Thyroid gland (tissue), 4 donors: ENCODE results near the gene VPS51. TPM values are rescaled to one million over a fixed set of nuclear protein-coding genes. Genes with fewer than 3 reads are reported as not detected.

Experiments
- DNase-seq, 2 donors: peaks; one replicate each; pipeline ENCODE4 v3.0.0-alpha.2; 2019
- H3K27ac ChIP-seq, 3 donors: fragments of 200-600 bp; sonication (generic); 1 replicate in 2 of 3; 2 replicates in 1 of 3; pipeline ENCODE4 v1.5.1; 2016 to 2019; ENCODE audit warnings: mild to moderate bottlenecking in 1 of 3, moderate library complexity in 1 of 3
- H3K27me3 ChIP-seq: fragments of 200-600 bp; sonication (generic); one replicate; pipeline ENCODE4 v1.5.1; 2019
- H3K36me3 ChIP-seq, 2 donors: fragments of 200-600 bp; sonication (generic); one replicate each; pipeline ENCODE4 v1.5.1; 2016 to 2019
- H3K4me1 ChIP-seq, 2 donors: fragments of 200-600 bp; sonication (generic); one replicate each; pipeline ENCODE4 v1.5.1; 2017 to 2019
- H3K4me3 ChIP-seq, 3 donors: fragments of 200-600 bp; sonication (generic); replicated peaks in 1 of 3; 1 replicate in 2 of 3; 2 replicates in 1 of 3; pipeline ENCODE4 v1.5.1; 2016; ENCODE audit warnings: mild to moderate bottlenecking in 1 of 3
- H3K9me3 ChIP-seq: fragments of 200-600 bp; sonication (generic); one replicate; pipeline ENCODE4 v1.5.1; 2017
- POLR2A ChIP-seq, 2 donors: fragments of 450-650 bp; IDR thresholded peaks; one replicate each; pipeline ENCODE4 v1.6.1; 2017; ENCODE audit warnings: antibody characterized with exemption in 2 of 2, mild to moderate bottlenecking in 2 of 2, moderate library complexity in 1 of 2
- WGBS, 2 donors: methylation state at CpG; one replicate each; pipeline ENCODE4 v1.1.5; 2017; 5-methylcytosine and 5-hydroxymethylcytosine counted together
- intact Hi-C: fragments of 100-400 bp; cut with DNase I; formaldehyde crosslinking; loops from one replicate; pipeline ENCODE4 v1.15.1; 2023
- total RNA-seq, 4 donors: library from RNA; depleted of rRNA; stranded (reverse); fragments of >200 nt; gene quantifications; one replicate each; pipeline ENCODE4 v1.2.3, GENCODE V29; 2016
- TF ChIP-seq, protein P1 (sequence below), 6 experiments: fragments of 200-600 bp in 3 of 6; fragments of 450-650 bp in 3 of 6; sonication (generic) in 3 of 6; IDR thresholded peaks; one replicate each; pipeline ENCODE4 v1.5.1; 2016 to 2019; ENCODE audit warnings: antibody characterized with exemption in 6 of 6, mild to moderate bottlenecking in 2 of 6, inconsistent platforms in 1 of 6, moderate library complexity in 1 of 6

VPS51 gene
- total RNA-seq, 4 donors from 2014 or later: 222 to 608 (median 469) TPM

DNA sequence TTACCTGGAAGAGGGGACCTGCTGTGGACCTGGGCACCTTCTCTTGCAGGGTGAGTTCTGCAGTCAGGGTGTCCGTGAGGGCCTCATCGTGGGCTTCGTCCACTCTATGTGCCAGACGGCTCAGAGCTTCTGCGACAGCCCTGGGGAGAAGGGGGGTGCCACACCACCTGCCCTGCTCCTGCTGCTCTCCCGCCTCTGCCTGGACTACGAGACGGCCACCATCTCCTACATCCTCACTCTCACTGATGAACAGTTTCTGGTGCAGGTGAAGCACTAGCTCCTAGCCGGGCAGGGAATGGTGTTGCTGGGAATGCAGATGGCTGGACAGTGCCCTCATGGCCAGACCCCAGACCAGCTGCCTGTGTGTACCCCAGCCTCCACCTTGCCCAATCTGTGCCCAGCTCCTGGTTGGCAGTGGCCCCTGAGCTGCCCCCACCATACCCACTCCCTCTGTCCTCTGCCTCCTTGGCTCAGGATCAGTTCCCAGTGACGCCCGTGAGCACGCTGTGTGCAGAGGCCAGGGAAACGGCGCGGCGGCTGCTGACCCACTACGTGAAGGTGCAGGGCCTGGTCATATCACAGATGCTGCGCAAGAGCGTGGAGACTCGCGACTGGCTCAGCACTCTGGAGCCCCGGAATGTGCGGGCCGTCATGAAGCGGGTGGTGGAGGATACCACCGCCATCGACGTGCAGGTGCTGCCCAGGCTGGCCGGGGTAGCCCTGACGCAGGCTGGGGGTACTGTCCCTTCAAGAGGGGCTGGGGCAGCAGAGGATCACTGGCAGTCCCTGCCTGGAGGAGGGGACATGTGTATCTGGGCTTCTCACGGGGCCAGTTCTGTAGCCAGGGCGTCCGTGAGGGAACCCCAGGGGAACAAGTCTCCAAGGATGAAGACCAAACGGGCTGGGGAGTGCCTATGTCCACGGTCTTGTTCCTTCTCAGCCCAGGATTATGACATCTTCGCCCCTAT lies 13.5 kb downstream of the VPS51 start:
- intact Hi-C loops: loop anchor here (5.0 to 10.0 kb wide), 3 partner anchors 73 to 195 kb away; partner anchors contain the start of genes ARL2, ATG2A and CAPN1
- TF ChIP-seq, protein P1, sequence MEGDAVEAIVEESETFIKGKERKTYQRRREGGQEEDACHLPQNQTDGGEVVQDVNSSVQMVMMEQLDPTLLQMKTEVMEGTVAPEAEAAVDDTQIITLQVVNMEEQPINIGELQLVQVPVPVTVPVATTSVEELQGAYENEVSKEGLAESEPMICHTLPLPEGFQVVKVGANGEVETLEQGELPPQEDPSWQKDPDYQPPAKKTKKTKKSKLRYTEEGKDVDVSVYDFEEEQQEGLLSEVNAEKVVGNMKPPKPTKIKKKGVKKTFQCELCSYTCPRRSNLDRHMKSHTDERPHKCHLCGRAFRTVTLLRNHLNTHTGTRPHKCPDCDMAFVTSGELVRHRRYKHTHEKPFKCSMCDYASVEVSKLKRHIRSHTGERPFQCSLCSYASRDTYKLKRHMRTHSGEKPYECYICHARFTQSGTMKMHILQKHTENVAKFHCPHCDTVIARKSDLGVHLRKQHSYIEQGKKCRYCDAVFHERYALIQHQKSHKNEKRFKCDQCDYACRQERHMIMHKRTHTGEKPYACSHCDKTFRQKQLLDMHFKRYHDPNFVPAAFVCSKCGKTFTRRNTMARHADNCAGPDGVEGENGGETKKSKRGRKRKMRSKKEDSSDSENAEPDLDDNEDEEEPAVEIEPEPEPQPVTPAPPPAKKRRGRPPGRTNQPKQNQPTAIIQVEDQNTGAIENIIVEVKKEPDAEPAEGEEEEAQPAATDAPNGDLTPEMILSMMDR (IDR thresholded peaks at IDR 0.05): no peak
- TF ChIP-seq POLR2A (IDR thresholded peaks at IDR 0.05): no peak
- no peak overlapping the region for H3K4me3 ChIP-seq
- WGBS, 2 donors: 89 to 90% methylated on average over 18 to 22 of the region's 36 CpGs
- no peak overlapping the region for H3K27ac ChIP-seq
- DNase-seq: no peak
- H3K36me3 ChIP-seq: peaks cover 14 to 26% of the 10 kb centered on the region in 2 donors
- H3K4me1 ChIP-seq: peaks cover 24 to 35% of the 10 kb centered on the region in 2 donors
- no peaks in the 10 kb centered on the region for H3K9me3 ChIP-seq
- no peaks in the 10 kb centered on the region for H3K27me3 ChIP-seq

DNA sequence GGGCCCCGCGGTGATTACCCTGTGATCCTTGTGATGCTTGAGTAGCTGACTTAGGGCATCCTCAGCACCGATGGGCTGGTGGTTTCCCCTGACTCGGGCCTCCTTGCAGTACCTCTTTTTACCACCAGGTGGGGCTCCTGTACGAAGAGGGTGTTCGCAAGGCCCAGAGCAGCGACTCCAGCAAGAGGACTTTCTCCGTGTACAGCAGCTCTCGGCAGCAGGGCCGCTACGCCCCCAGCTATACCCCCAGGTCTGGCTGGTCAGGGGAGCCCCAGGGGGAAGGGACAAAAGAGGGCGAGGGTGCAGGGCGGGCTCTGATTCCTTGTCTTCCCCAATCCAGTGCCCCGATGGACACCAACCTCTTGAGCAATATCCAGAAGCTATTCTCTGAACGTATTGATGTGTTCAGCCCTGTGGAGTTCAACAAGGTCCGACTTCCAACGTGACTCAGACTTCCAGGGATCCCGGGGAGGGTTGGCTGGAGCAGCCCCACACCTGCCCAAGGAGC lies 14.4 kb downstream of the VPS51 start:
- no peaks in the 10 kb centered on the region for H3K9me3 ChIP-seq
- H3K27ac ChIP-seq: no peak overlapping the region
- peaks cover 14 to 26% of the 10 kb centered on the region in 2 donors for H3K36me3 ChIP-seq
- intact Hi-C loops: loop anchor here (5.0 to 10.0 kb wide), 3 partner anchors 72 to 196 kb away; partner anchors contain the start of genes ARL2, ATG2A and CAPN1
- H3K4me1 ChIP-seq: peaks cover 24 to 29% of the 10 kb centered on the region in 2 donors
- H3K4me3 ChIP-seq: no peak overlapping the region
- 13 to 21% methylated on average over 9 to 18 of the region's 18 CpGs for WGBS, 2 donors
- peak; percentile 83 to 88 for DNase-seq
- no peaks in the 10 kb centered on the region for H3K27me3 ChIP-seq
- TF ChIP-seq POLR2A (IDR thresholded peaks at IDR 0.05): no peak
- TF ChIP-seq, protein P1 (IDR thresholded peaks at IDR 0.05): peak; percentile 90 to 99 (median 96)

DNA sequence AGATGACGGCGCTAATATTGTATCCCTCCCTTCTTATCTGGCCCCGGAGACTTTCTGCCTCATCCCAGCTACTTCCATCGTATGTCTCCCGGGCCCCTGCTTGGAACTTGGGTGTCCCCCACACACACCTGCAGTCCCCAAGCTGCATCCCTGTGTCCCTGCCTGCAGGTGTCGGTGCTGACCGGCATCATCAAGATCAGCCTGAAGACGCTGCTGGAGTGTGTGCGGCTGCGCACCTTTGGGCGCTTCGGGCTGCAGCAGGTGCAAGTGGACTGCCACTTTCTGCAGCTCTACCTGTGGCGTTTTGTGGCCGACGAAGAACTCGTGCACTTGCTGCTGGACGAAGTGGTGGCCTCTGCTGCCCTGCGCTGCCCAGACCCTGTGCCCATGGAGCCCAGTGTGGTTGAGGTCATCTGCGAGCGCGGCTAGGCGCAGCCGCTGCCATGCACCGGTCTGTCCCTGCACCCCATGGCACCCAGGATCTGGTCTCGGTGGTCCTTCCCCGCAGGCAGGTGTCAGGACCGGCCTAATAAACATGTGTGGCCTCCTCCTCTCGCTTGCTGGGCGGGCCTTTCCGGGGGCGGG lies 15.2 kb downstream of the VPS51 start:
- H3K27me3 ChIP-seq: no peaks in the 10 kb centered on the region
- no peak overlapping the region for H3K27ac ChIP-seq
- intact Hi-C loops: loop anchor here (5.0 to 10.0 kb wide), 3 partner anchors 71 to 196 kb away; partner anchors contain the start of genes ARL2, ATG2A and CAPN1
- DNase-seq: no peak
- TF ChIP-seq POLR2A (IDR thresholded peaks at IDR 0.05): no peak
- TF ChIP-seq, protein P1 (IDR thresholded peaks at IDR 0.05): no peak
- 74 to 86% methylated on average over 10 to 22 of the region's 31 CpGs for WGBS, 2 donors
- H3K4me3 ChIP-seq: no peak overlapping the region
- H3K4me1 ChIP-seq: peaks cover 31 to 37% of the 10 kb centered on the region in 2 donors
- H3K36me3 ChIP-seq: peaks cover 14 to 22% of the 10 kb centered on the region in 2 donors
- H3K9me3 ChIP-seq: no peaks in the 10 kb centered on the region

DNA sequence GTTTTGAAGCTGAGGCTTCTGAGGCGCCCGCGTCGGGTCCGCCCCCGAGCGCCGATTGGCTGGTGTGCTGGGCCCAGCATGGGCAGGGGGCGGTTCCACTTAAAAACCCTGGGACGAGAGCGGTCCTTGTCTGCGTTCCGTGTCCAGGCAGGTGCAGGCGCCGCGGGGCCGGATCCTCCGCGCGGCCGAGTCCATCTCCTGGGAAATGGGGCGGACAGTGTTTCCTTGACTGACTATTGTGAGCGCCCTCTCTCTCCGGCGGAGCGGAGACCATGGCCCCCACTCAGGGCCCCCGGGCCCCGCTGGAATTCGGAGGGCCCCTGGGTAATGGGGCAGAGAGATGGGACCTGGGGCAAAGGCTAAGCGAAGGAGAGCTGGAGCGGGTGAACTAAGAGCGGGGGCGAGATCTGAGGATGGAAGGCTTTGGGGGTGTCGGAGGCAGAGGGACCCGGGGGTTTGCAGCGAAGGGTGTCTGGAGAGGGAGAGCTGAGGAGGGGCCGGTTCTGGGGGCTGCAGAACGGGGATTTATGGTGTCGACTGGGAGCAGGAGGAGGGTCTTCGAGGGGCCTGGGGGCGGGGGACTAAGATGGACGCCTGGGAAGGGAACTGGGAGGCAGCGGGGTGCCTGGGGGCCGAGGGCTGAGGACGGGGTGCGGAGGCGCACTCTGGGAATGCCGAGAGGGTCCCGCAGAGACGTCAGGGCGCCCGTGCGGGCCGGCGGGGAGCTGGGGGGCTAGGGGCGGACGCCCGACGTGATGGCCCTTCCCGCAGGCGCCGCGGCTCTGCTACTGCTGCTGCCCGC lies 15.9 kb downstream of the VPS51 start, which contains the start of gene TM7SF2:
TSS of gene TM7SF2 (plus strand) at position 129 of the 802 bp plus-strand sequence. CDS start at position 273, 144 bp downstream.
- WGBS, 2 donors: 1 to 2% methylated on average over 13 to 17 of the region's 64 CpGs
- peak; percentile 45 to 94 for TF ChIP-seq POLR2A (IDR thresholded peaks at IDR 0.05)
- TF ChIP-seq, protein P1 (IDR thresholded peaks at IDR 0.05): no peak
- DNase-seq: peak; percentile 99
- intact Hi-C loops: loop anchor here (5.0 to 10.0 kb wide), 3 partner anchors 70 to 197 kb away; partner anchors contain the start of genes ARL2, ATG2A and CAPN1
- Histone ChIP-seq H3K4me3 (peak within 1 kb of the TSS in 2 of 3 donors; percentile 24 to 45), H3K27me3 (no peaks in the 10 kb centered on the region), H3K4me1 (peaks cover 37 to 43% of the 10 kb centered on the region in 2 donors), H3K27ac (peak within 1 kb of the TSS; percentile 39 to 74 (median 62)), H3K36me3 (peaks cover 14 to 22% of the 10 kb centered on the region in 2 donors), H3K9me3 (no peaks in the 10 kb centered on the region)
